HepG2 (cell line): ENCODE results near the gene AGRN. TPM values are rescaled to one million over a fixed set of nuclear protein-coding genes. Genes with fewer than 3 reads are reported as not detected.

Source experiments
- AGO1 ChIP-seq: fragments of 200-400 bp; formaldehyde crosslinking; IDR thresholded peaks from 2 replicates; pipeline ENCODE4 v1.6.1; 2017; ENCODE audit warnings: mild to moderate bottlenecking, low read depth, low read length, moderate library complexity; ENCODE audit not compliant: poor library complexity, severe bottlenecking
- DNMT3B ChIP-seq: conservative IDR thresholded peaks from 2 replicates; pipeline ENCODE4 v1.6.1; 2016; ENCODE audit warnings: missing biosample characterization, control low read depth
- HMG20A ChIP-seq: IDR thresholded peaks from 2 replicates; pipeline ENCODE4 v1.6.1; 2016; ENCODE audit warnings: borderline replicate concordance
- KAT8 ChIP-seq: IDR thresholded peaks from 2 replicates; pipeline ENCODE4 v1.6.1; 2016; ENCODE audit warnings: missing genetic modification reagents, missing compliant biosample characterization
- MLLT10 ChIP-seq: sonication (generic); formaldehyde crosslinking; IDR thresholded peaks from 2 replicates; pipeline ENCODE4 v1.4.0; 2020; ENCODE audit warnings: missing genetic modification reagents
- POLR2A ChIP-seq, 2 experiments: IDR thresholded peaks; 2 replicates each; pipeline ENCODE4 v1.6.1; 2011; ENCODE audit warnings: low read depth in 2 of 2, low read length in 2 of 2, mild to moderate bottlenecking in 1 of 2, moderate library complexity in 1 of 2; ENCODE audit not compliant: insufficient read depth in 1 of 2
- RAD51 ChIP-seq: fragments of 450-650 bp; IDR thresholded peaks from 2 replicates; pipeline ENCODE4 v1.6.1; 2016; ENCODE audit warnings: borderline replicate concordance
- TGIF2 ChIP-seq: IDR thresholded peaks from 2 replicates; pipeline ENCODE4 v1.6.1; 2016; ENCODE audit warnings: control low read depth, missing compliant biosample characterization
- ZFP82 ChIP-seq: sonication (generic); formaldehyde crosslinking; IDR thresholded peaks from 2 replicates; pipeline ENCODE4 v1.5.1; 2020; ENCODE audit warnings: mild to moderate bottlenecking, missing genetic modification reagents, borderline replicate concordance
- ZNF121 ChIP-seq: sonication (generic); formaldehyde crosslinking; IDR thresholded peaks from 2 replicates; pipeline ENCODE4 v1.5.0; 2020; ENCODE audit warnings: mild to moderate bottlenecking, missing genetic modification reagents
- ZNF234 ChIP-seq: sonication (generic); formaldehyde crosslinking; conservative IDR thresholded peaks from 2 replicates; pipeline ENCODE4 v1.5.1; 2020; ENCODE audit warnings: mild to moderate bottlenecking, missing genetic modification reagents
- ZNF235 ChIP-seq: sonication (generic); formaldehyde crosslinking; IDR thresholded peaks from 2 replicates; pipeline ENCODE4 v1.8.1; 2023; ENCODE audit warnings: mild to moderate bottlenecking, missing genetic modification reagents, borderline replicate concordance
- ZNF788 ChIP-seq: sonication (generic); formaldehyde crosslinking; IDR thresholded peaks from 2 replicates; pipeline ENCODE4 v1.5.0; 2020; ENCODE audit warnings: mild to moderate bottlenecking, missing genetic modification reagents, borderline replicate concordance
- polyA plus RNA-seq, 8 experiments: library from polyadenylated mRNA; depleted of rRNA in 3 of 8; stranded (reverse) in 7 of 8; unstranded in 1 of 8; fragments of >200 nt; fragmentation: Illumina TruSeq in 4 of 8; extraction: Trizol in 4 of 8; gene quantifications; 2 replicates each; pipeline versions ENCODE4 v1.2.1 to v1.2.3, GENCODE V29; 2011 to 2016; ENCODE audit warnings: low read depth in 4 of 8, missing spikeins in 1 of 8, mixed read lengths in 1 of 8; ENCODE audit not compliant: insufficient read depth in 1 of 8
- total RNA-seq, 5 experiments: library from RNA; depleted of rRNA; stranded (reverse); fragments of >200 nt; fragmentation: Illumina TruSeq; extraction: Trizol; gene quantifications; 2 replicates each; pipeline ENCODE4 v1.2.3, GENCODE V29; 2016; ENCODE audit warnings: low read depth in 1 of 5
- TF ChIP-seq, protein P1 (sequence below): sonication (generic); formaldehyde crosslinking; IDR thresholded peaks from 2 replicates; pipeline ENCODE4 v1.8.1; 2023; ENCODE audit warnings: mild to moderate bottlenecking, missing genetic modification reagents
- TF ChIP-seq, protein P2 (sequence below): sonication (generic); formaldehyde crosslinking; IDR thresholded peaks from 2 replicates; pipeline ENCODE4 v1.4.0; 2020; ENCODE audit warnings: missing genetic modification reagents, mild to moderate bottlenecking, borderline replicate concordance

The AGRN gene
- total and polyA plus RNA-seq, 2 of the 13 experiments (the other 11 are each of a cell fraction or from before 2014, with no cell fraction given) = 29.8 to 65.2 TPM

DNA sequence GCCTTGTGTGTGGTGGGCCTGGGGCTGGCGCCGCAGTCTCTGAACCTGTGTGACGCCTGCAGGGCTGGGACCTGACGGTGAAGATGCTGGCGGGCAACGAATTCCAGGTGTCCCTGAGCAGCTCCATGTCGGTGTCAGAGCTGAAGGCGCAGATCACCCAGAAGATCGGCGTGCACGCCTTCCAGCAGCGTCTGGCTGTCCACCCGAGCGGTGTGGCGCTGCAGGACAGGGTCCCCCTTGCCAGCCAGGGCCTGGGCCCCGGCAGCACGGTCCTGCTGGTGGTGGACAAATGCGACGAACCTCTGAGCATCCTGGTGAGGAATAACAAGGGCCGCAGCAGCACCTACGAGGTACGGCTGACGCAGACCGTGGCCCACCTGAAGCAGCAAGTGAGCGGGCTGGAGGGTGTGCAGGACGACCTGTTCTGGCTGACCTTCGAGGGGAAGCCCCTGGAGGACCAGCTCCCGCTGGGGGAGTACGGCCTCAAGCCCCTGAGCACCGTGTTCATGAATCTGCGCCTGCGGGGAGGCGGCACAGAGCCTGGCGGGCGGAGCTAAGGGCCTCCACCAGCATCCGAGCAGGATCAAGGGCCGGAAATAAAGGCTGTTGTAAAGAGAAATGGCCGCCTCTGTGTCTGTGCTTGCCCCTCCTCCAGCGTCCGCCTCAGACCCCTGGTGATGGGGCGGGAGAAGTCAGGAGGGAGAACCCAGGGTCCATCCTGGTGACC, 5.8 kb upstream of the AGRN start (continued):
- TF ChIP-seq, protein P1, sequence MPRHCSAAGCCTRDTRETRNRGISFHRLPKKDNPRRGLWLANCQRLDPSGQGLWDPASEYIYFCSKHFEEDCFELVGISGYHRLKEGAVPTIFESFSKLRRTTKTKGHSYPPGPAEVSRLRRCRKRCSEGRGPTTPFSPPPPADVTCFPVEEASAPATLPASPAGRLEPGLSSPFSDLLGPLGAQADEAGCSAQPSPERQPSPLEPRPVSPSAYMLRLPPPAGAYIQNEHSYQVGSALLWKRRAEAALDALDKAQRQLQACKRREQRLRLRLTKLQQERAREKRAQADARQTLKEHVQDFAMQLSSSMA (CRISPR knock-in tag) = peak; percentile 3; the same call in 1 of the 2 replicates
- no peak for TF ChIP-seq RAD51
- no peak for TF ChIP-seq DNMT3B (CRISPR knock-in tag)
- TF ChIP-seq HMG20A (CRISPR knock-in tag) = no peak
- TF ChIP-seq MLLT10 (CRISPR knock-in tag) = no peak
- no peak for TF ChIP-seq ZNF235
- no peak for TF ChIP-seq ZFP82 (CRISPR knock-in tag)
- TF ChIP-seq TGIF2 = no peak
- TF ChIP-seq POLR2A (IDR thresholded peaks at IDR 0.05; ENCODE audit: insufficient read depth in 1 of 2, low read depth in 2 of 2, low read length in 2 of 2) = no peak
- TF ChIP-seq KAT8 (CRISPR knock-in tag) = no peak
- no peak for TF ChIP-seq AGO1
- no peak for TF ChIP-seq ZNF788 (CRISPR knock-in tag)
- peak; percentile 65 for TF ChIP-seq ZNF121 (CRISPR knock-in tag)
- TF ChIP-seq ZNF234 (CRISPR knock-in tag) = no peak
- TF ChIP-seq, protein P2, sequence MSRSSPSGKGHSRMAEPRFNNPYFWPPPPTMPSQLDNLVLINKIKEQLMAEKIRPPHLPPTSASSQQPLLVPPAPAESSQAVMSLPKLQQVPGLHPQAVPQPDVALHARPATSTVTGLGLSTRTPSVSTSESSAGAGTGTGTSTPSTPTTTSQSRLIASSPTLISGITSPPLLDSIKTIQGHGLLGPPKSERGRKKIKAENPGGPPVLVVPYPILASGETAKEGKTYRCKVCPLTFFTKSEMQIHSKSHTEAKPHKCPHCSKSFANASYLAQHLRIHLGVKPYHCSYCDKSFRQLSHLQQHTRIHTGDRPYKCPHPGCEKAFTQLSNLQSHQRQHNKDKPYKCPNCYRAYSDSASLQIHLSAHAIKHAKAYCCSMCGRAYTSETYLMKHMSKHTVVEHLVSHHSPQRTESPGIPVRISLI (CRISPR knock-in tag) = no peak
